GM18498 (cell line): Measurements from ENCODE around the gene PHLDB1.
"Not testable (repeated sequence)": the region's sequence is repeated elsewhere in the genome, so short reads cannot be mapped to it uniquely, and the experiment has no call there.

Experiments used
- ATAC-seq: cut with Tn5 transposase; IDR thresholded peaks from one replicate; pipeline ENCODE4 v1.9.1; 2021; ENCODE audit warnings: mild to moderate bottlenecking, moderate library complexity; ENCODE audit not compliant: unreplicated experiment

Gene PHLDB1

GRCh38 chr11:118658429-118659313 is 51.3 kb downstream of the PHLDB1 start:
- ATAC-seq: no peak

DNA sequence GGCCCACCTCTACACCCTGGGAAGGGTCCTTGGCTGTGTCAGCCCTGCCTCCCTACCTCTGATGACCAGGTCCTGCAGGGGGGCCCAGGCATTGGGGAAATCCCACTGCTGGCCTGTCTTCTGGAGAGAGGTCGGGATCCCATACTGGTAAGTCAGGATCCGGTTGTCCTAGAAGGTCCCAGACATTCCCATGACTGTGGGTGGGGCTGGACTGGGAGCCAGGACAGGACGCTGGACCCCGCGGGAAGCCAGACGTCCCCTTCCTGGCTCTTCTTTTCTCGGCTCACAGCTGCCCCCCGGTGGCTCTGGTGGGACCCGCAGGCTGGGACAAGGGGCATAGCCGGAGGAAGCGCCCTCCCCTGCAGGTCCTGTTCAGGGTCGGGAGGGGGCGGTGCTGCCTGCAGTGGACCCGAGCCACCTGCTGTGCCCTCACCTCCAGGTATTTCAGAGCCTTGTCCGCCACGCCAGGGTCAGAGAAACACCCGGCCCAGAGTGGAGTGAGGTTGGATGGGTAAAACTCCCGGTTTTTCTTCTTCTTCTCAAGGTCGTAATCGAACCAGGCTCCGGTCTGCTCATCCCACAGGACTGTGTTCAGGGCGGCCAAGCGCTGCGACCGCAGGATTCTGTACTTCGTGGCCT is 52.0 kb downstream of the PHLDB1 start:
- ATAC-seq: peak; percentile 81

GRCh38 chr11:118659953-118660680 is 52.7 kb downstream of the PHLDB1 start:
- ATAC-seq: no peak

- no peak for ATAC-seq
These were observed 53.4 kb downstream of the PHLDB1 start for GRCh38 chr11:118660681-118661424.

DNA sequence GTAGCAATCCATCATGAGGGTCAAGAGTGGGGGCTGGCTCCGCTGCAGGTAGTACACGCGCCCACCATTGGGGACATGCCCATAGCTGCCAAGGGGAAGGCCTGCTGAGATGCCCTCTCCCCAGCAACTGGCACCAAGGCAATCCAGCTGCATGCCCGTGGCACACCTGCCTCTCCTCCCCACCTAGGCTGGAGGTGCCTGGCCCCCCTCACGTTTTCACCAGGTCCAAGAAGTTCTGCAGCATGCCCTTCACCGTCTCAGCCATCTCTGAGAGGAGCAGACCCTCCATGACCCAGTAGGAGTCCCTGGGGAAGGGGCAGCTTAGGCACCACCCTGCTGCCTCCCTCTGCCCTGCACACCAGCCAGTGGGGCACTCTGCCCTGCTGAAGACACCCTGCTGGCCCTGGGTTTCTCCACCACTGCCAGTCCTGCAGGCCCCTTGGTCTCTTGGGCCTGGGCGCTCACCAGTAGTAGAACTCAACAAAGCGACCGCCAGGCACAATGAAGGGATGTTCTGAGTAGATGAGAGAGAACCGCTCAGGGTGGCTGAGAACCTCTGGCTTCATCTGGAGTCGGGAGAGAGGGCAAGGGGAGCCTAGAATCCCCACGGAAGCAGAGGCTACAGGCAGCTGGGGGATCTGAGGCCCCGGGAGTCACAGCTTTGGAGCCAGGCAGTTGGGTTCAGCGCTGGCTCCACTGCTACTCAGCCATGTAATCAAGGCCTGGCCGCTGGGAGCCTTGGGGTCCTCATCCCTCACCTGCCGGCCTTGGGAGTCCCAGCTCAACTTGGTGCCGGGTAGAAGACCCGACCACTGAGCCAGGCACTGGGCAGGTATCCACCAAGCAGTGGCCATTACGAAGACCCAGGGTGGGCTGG is 54.2 kb downstream of the PHLDB1 start:
- no peak for ATAC-seq

DNA sequence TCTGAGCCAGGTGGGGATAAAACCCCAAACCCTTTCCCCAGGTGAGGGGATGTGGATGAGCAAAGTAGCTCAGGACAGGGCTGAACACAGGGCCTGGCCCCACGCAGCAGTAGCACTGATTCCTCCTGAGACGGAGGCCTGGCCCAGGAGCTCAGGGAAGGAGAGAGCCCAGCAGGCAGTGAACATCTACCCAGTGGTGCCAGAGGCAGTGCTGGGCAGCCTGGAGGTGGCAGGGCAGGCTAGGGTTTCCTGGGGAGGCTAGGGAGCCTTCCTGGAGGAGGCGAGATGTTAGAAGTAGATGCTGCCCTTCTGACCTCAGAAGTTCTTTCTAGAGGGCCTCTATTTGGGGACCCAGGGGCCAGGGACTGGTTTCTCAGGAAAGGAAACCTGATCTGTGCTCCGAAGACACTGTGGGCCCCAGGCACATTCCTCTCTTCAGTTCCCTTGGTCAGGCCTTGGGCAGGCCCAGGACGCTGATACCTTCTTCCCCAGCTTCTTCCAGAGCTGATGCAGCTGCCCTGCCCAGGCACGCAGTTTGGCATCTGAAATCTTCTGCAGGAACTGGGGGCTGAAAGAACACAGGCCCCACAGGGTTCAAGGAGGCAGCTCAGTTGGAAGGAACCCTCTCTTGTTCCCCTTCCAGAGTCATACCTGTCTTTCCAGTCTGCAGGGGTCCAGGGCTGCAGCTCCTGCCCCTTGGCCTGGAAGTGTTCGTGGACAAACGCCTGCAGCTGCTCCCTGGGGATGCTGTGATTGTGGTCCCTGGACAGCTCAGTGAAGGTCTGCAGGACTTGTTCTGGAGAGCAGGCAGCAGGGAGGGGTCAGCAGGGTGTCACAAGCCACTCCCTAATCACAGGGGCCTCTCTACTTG is 55.2 kb downstream of the PHLDB1 start:
- ATAC-seq: no peak

DNA sequence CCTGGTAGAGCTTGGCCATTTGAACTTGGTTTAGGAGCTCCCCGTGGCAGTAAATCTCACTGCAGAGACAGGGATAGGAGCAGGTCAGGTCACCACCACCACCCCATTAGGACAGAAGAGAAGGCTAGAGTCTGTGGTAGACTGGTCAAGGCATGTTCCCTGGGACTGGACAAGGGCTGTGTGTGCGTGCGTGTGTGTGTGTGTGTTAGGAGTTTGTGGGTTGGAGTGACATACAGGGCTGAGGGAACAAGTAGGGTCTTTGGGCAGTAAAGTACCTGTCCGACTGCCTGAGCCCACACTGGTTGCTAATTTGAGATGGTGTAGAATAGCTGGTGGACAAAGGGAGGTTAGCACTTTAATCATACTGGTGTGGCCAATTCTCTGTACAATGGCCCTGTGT is 56.0 kb downstream of the PHLDB1 start:
- no peak for ATAC-seq

DNA sequence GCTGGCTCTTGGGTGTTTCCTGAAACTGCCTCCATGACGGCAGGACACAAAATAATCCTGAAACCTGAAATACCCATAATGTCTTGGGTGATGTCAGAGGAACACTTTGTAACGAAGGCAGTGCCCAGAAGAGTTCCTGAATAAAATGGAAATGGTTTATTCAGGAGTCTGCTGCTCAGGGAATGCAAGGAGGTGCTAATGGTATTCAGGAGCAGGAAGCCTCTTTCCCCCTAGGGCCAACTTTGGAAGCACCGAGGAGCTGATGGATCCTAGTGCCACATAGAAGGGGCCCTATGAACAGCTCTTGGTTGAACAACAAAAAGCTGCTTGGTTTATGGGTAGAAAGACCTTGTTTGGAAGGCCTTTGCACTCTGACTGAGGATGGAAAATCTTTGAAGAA is 56.5 kb downstream of the PHLDB1 start:
- ATAC-seq: no peak

GRCh38 chr11:118666371-118666770 is 59.0 kb downstream of the PHLDB1 start:
- no peak for ATAC-seq

- no peak for ATAC-seq
These were observed 62.6 kb downstream of the PHLDB1 start for GRCh38 chr11:118670063-118670462.

GRCh38 chr11:118671254-118671653 is 63.8 kb downstream of the PHLDB1 start:
- no peak for ATAC-seq

DNA sequence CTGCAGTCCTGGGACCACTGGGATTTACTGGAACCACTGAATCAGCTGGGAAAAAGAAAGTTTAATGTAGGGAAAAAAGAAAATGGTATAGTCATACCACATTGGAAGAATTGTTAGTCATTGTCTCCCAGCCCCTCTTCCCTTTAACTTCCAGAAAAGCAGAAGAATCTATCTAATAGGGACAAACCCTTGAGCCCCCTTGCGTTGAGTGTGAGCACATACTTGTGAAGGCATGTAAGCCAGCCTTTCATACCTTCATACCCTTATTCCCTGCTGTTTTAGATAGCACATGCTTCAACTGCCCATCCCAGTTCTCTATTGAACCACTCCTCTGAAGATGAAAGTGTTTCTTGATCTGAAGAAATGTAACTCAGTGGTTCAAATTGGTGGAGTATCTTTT is 65.4 kb downstream of the PHLDB1 start:
- no peak for ATAC-seq

DNA sequence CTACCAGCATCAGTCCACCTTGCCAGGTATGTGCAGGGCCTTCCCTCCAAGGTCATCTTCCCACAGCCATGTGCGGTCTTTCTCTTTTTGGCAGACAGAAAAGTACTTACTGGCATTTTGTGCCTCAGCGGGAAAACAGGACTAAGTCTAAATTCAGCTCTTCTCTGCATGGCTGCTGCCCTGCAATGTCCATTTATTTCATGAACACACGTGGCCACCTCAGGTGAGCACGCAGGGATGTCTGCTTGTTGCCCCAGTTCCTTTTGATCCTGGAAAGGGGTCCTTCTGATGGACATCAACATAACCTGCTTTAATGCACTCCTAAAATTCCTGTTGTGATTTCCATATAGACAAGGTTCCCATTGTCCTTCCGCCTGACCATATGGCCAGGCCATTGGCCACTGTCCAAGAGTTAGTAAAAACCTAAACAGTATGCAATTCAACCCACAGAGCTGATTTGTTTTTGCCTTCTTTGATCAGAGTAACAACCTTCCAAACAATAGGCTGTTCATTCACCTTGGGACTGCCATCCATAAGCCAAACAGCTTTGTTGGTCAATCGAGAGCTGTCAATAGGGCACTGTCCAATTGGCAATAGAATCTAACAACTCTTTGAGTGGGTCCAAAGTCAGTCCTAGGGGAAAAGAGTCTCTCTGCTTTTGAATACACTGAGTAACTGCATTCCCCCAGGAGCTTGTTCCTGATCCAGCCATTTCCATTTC is 66.1 kb downstream of the PHLDB1 start:
- ATAC-seq: no peak

DNA sequence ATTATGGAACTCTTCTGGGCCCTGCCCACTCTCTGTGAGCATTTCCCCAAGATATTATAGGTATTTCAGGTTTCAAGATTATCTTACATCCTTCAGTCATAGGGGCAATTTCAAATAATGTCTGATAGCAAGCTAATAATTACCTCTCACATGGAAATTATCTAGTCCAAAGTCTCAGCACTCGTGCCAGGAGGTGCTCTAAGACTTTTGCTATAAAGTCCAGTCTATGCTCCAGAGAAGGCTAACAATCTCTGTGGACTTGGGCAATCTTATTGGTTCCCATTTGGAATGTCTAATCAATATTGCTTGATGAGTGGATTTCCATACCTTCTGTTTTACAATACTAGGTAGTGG is 66.6 kb downstream of the PHLDB1 start:
- ATAC-seq: no peak

- ATAC-seq: no peak
These were observed 70.6 kb downstream of the PHLDB1 start for GRCh38 chr11:118677977-118678376.

- not testable (repeated sequence) for ATAC-seq
These were observed 71.5 kb downstream of the PHLDB1 start for GRCh38 chr11:118678908-118679307.

GRCh38 chr11:118679483-118679882 is 72.1 kb downstream of the PHLDB1 start, which contains the start of gene TREH:
Gene TREH (minus strand): TSS chr11:118679650. CDS start chr11:118679627, 23 bp downstream.
- no peak for ATAC-seq

DNA sequence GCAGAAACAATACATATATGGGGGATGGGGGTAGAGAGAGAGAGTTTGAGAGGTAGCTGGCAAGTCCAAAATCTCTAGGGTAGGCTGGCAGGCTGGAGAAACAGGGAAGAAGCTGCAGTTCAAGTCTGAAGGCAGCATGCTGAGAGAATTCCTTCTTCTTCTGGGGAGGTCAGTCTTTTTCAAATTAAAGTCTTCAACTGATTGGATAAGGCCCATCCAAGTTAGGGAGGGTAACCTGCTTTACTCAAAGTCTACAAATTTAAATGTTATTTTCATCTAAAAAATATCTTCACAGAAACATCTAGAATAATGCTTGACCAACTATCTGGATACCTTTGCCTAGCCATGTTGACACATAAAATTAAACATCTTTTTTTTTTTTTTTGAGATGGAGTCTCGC is 75.0 kb downstream of the PHLDB1 start:
- no peak for ATAC-seq
